PC-9 (cell line): ENCODE data around the gene NOTCH3.

ENCODE experiments used
- EZH2 ChIP-seq: fragments of 200-600 bp; sonication (generic); IDR thresholded peaks from 2 replicates; pipeline ENCODE4 v1.8.0; 2017; ENCODE audit warnings: antibody characterized with exemption, low read depth
- TF ChIP-seq, protein P1 (sequence below): fragments of 200-600 bp; sonication (generic); conservative IDR thresholded peaks from 2 replicates; pipeline ENCODE4 v1.6.1; 2017; ENCODE audit warnings: mixed run types, antibody characterized with exemption, mild to moderate bottlenecking, moderate library complexity

DNA sequence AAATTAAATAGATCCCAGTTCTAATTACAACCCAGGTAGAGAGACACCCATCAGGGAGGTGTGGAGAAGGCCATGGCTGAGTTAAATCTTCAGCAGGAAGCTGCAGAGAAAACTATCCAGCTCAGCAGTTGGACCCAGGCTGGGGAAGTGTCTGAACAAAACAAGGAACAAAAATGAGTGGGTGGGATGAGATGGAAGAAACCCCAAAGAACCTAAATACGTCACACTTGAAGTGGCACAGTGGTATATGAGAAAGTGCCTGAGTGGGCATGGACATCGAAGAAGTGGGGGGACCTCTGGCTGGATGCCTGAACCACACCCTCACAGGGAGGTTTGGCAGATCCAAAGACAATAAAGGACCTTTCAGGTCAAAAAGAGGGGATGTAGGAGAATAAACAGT lies 35.0 kb upstream of the NOTCH3 start:
- TF ChIP-seq EZH2: no peak
- TF ChIP-seq, protein P1, sequence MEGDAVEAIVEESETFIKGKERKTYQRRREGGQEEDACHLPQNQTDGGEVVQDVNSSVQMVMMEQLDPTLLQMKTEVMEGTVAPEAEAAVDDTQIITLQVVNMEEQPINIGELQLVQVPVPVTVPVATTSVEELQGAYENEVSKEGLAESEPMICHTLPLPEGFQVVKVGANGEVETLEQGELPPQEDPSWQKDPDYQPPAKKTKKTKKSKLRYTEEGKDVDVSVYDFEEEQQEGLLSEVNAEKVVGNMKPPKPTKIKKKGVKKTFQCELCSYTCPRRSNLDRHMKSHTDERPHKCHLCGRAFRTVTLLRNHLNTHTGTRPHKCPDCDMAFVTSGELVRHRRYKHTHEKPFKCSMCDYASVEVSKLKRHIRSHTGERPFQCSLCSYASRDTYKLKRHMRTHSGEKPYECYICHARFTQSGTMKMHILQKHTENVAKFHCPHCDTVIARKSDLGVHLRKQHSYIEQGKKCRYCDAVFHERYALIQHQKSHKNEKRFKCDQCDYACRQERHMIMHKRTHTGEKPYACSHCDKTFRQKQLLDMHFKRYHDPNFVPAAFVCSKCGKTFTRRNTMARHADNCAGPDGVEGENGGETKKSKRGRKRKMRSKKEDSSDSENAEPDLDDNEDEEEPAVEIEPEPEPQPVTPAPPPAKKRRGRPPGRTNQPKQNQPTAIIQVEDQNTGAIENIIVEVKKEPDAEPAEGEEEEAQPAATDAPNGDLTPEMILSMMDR: no peak
